HCT116 (cell line): ENCODE data around the gene CDH16. TPM values are rescaled to one million over a fixed set of nuclear protein-coding genes. Genes with fewer than 3 reads are reported as not detected.
"Not testable (repeated sequence)": the region's sequence is repeated elsewhere in the genome, so short reads cannot be mapped to it uniquely, and the experiment has no call there.

Source experiments
- ATAC-seq: fragments of 200-7000 bp; cut with Tn5 transposase; 2 replicates; pipeline ENCODE4 v1.9.1; 2020; ENCODE audit warnings: mild to moderate bottlenecking, moderate library complexity
- BruUV-seq: library from RNA; stranded (reverse); fragments of 400-500 nt; replicated peaks from 2 replicates; lab custom pipeline; 2021; lab: Mats Ljungman, UMichigan
- CTCF ChIA-PET: fragments of 300-600 bp; sonication (Branson Sonifier 250); formaldehyde crosslinking; loops from one replicate; lab custom pipeline; 2021; ENCODE audit warnings: antibody characterized with exemption; lab: Charles Lee
- POLR2A ChIA-PET: fragments of 300-600, 350-600 bp; sonication (Branson Sonifier 250); formaldehyde crosslinking; loops from one replicate; lab custom pipeline; 2021; ENCODE audit warnings: antibody characterized with exemption; lab: Charles Lee
- RAD21 ChIA-PET, 2 experiments: fragments of 300-600 bp; sonication (Branson Sonifier 250); formaldehyde crosslinking; loops; one replicate each; lab custom pipeline; 2023; ENCODE audit warnings: low total read pairs in 2 of 2; ENCODE audit not compliant: uncharacterized antibody in 2 of 2, unreplicated experiment in 2 of 2, low non-redundant PET in 1 of 2; lab: Charles Lee
- DNase-seq: peaks from one replicate; pipeline ENCODE4 v3.0.0-alpha.2; 2010; ENCODE audit warnings: low read depth, low spot score
- H2AFZ ChIP-seq: fragments of 200-600 bp; shearing (Covaris generic), sonication (generic); 2 replicates; pipeline ENCODE4 v1.6.1; 2017; ENCODE audit warnings: low read depth, mixed run types, mixed read lengths, antibody characterized with exemption, low read length; ENCODE audit not compliant: poor library complexity, severe bottlenecking
- H3K27ac ChIP-seq: 2 replicates; pipeline ENCODE4 v1.5.1; 2012; ENCODE audit warnings: low read depth, low read length
- H3K27me3 ChIP-seq: fragments of 200-600 bp; sonication (generic); 2 replicates; pipeline ENCODE4 v1.6.1; 2016; ENCODE audit warnings: mixed run types, low read length, mixed read lengths; ENCODE audit not compliant: insufficient read depth
- H3K36me3 ChIP-seq, 2 experiments: fragments of 200-500 bp in 1 of 2; fragments of 200-600 bp in 1 of 2; sonication (Bioruptor generic) in 1 of 2; sonication (generic) in 1 of 2; 2 replicates each; pipeline versions ENCODE4 v1.5.1 to v1.6.1; 2014 to 2016; ENCODE audit warnings: low read length in 2 of 2, inconsistent platforms in 1 of 2, mixed read lengths in 1 of 2, mixed run types in 1 of 2; ENCODE audit not compliant: insufficient read depth in 2 of 2, control insufficient read depth in 1 of 2
- H3K4me1 ChIP-seq, 2 experiments: fragments of 200-600 bp in 1 of 2; sonication (generic) in 1 of 2; 2 replicates each; pipeline versions ENCODE4 v1.5.1 to v1.6.1; 2012 to 2017; ENCODE audit warnings: low read length in 2 of 2, inconsistent platforms in 1 of 2, mild to moderate bottlenecking in 1 of 2, mixed read lengths in 1 of 2, mixed run types in 1 of 2, moderate library complexity in 1 of 2; ENCODE audit not compliant: insufficient read depth in 2 of 2, control insufficient read depth in 1 of 2
- H3K4me2 ChIP-seq: fragments of 200-600 bp; sonication (generic); 2 replicates; pipeline ENCODE4 v1.6.1; 2017; ENCODE audit warnings: mixed run types, low read length, mixed read lengths
- H3K4me3 ChIP-seq, 2 experiments: fragments of 200-600 bp in 1 of 2; sonication (generic) in 1 of 2; replicated peaks in 1 of 2; 2 replicates each; pipeline ENCODE4 v1.5.1; 2011 to 2016; ENCODE audit warnings: low read length in 2 of 2, control low read depth in 1 of 2, low read depth in 1 of 2, mild to moderate bottlenecking in 1 of 2, mixed read lengths in 1 of 2, mixed run types in 1 of 2
- H3K79me2 ChIP-seq: fragments of 200-600 bp; sonication (generic); 2 replicates; pipeline ENCODE4 v1.6.1; 2017; ENCODE audit warnings: mild to moderate bottlenecking, mixed run types, low read length, moderate library complexity, mixed read lengths; ENCODE audit not compliant: insufficient read depth
- H3K9ac ChIP-seq: fragments of 200-600 bp; sonication (generic); 2 replicates; pipeline ENCODE4 v1.6.1; 2016; ENCODE audit warnings: low read length, mixed read lengths
- H3K9me2 ChIP-seq: fragments of 200-600 bp; sonication (generic), shearing (Covaris generic); 2 replicates; pipeline ENCODE4 v1.6.1; 2017; ENCODE audit warnings: mixed run types, mild to moderate bottlenecking, moderate library complexity; ENCODE audit not compliant: insufficient read depth
- H3K9me3 ChIP-seq, 2 experiments: fragments of 200-500 bp in 1 of 2; fragments of 200-600 bp in 1 of 2; sonication (Bioruptor generic) in 1 of 2; sonication (generic) in 1 of 2; 2 replicates each; pipeline ENCODE4 v1.6.1; 2014 to 2017; ENCODE audit warnings: low read length in 2 of 2, mixed read lengths in 2 of 2, inconsistent platforms in 1 of 2, low read depth in 1 of 2, mild to moderate bottlenecking in 1 of 2, mixed run types in 1 of 2, moderate library complexity in 1 of 2; ENCODE audit not compliant: control insufficient read depth in 1 of 2, insufficient read depth in 1 of 2
- H4K20me1 ChIP-seq: fragments of 200-600 bp; sonication (generic), shearing (Covaris generic); 2 replicates; pipeline ENCODE4 v1.6.1; 2017; ENCODE audit warnings: mixed run types, mild to moderate bottlenecking, moderate library complexity; ENCODE audit not compliant: insufficient read depth
- EGR1 ChIP-seq: IDR thresholded peaks from 2 replicates; pipeline ENCODE4 v1.6.1; 2012; ENCODE audit warnings: low read depth
- POLR2AphosphoS5 ChIP-seq: IDR thresholded peaks from 2 replicates; pipeline ENCODE4 v1.6.1; 2011; ENCODE audit warnings: mild to moderate bottlenecking, low read depth, low read length, moderate library complexity
- RAD21 ChIP-seq: IDR thresholded peaks from 2 replicates; pipeline ENCODE4 v1.6.1; 2012; ENCODE audit warnings: low read depth, mild to moderate bottlenecking
- SIN3A ChIP-seq: IDR thresholded peaks from 2 replicates; pipeline ENCODE4 v1.6.1; 2012; ENCODE audit warnings: low read depth
- SRF ChIP-seq: IDR thresholded peaks from 2 replicates; pipeline ENCODE4 v1.6.1; 2012; ENCODE audit warnings: low read depth
- TCF7L2 ChIP-seq: IDR thresholded peaks from 2 replicates; pipeline ENCODE4 v1.7.0; 2011; ENCODE audit warnings: borderline replicate concordance, inconsistent platforms; ENCODE audit not compliant: insufficient read depth, insufficient read length; ENCODE audit errors: extremely low read depth
- YY1 ChIP-seq: IDR thresholded peaks from 2 replicates; pipeline ENCODE4 v1.6.1; 2011; ENCODE audit warnings: low read length, low read depth, moderate library complexity, mild to moderate bottlenecking; ENCODE audit not compliant: insufficient replicate concordance; ENCODE audit errors: extremely low read depth
- ZFX ChIP-seq: fragments of 450-650 bp; IDR thresholded peaks from 2 replicates; pipeline ENCODE4 v1.6.1; 2017
- ZNF274 ChIP-seq: fragments of 200-500 bp; sonication (Bioruptor generic); IDR thresholded peaks from 2 replicates; pipeline ENCODE4 v1.6.1; 2014; ENCODE audit warnings: mild to moderate bottlenecking, low read depth, low read length, inconsistent platforms
- intact Hi-C: fragments of 100-400 bp; cut with micrococcal nuclease; formaldehyde crosslinking; loops from 2 replicates; pipeline ENCODE4 v1.10.0; 2022
- total RNA-seq: library from RNA; stranded (reverse); gene quantifications from one replicate; pipeline ENCODE4 v1.2.1, GENCODE V29; 2021; ENCODE audit not compliant: unreplicated experiment

Gene CDH16
- total RNA-seq, 1 experiment from 2014 or later: not detected

- ATAC-seq, H2AFZ ChIP-seq, POLR2A ChIA-PET, H3K9me3 ChIP-seq, H3K27ac ChIP-seq, H3K4me2 ChIP-seq, H3K9me2 ChIP-seq, H3K9ac ChIP-seq, RAD21 ChIA-PET, DNase-seq, H3K27me3 ChIP-seq, H4K20me1 ChIP-seq, H3K79me2 ChIP-seq, BruUV-seq, H3K4me3 ChIP-seq, H3K36me3 ChIP-seq: not testable (repeated sequence)
- intact Hi-C loops: loop anchor here (5.0 to 10.0 kb wide), 2 partner anchors 56 to 208 kb away; partner anchors contain the start of gene PHAF1
- CTCF ChIA-PET: interaction anchor here (1.5 to 2.4 kb wide), 2 partner anchors 16 to 19 kb away, joined by 4 to 10 read pairs; partner anchors contain the start of gene PDP2
- H3K4me1 ChIP-seq: peaks cover 7 to 12% of the 10 kb centered on the region in 2 experiments; a peak in 3 of 4 replicates
Observed at GRCh38 chr16:66896682-66897081, 22.0 kb downstream of the CDH16 start.

GRCh38 chr16:66895999-66896398 is 22.7 kb downstream of the CDH16 start:
- ATAC-seq: no peak
- intact Hi-C loops: loop anchor here (1.0 to 10.0 kb wide), 4 partner anchors 32 to 209 kb away; partner anchors contain the start of gene PHAF1
- TF ChIP-seq TCF7L2 (no peak), ZNF274 (no peak), RAD21 (no peak), YY1 (no peak), SIN3A (no peak), EGR1 (no peak), ZFX (no peak), POLR2AphosphoS5 (no peak), SRF (no peak)
- Histone ChIP-seq H2AFZ (no peak overlapping the region), H3K4me2 (no peak overlapping the region), H3K27ac (no peak overlapping the region), H3K9ac (no peak overlapping the region), H3K79me2 (no peaks in the 10 kb centered on the region), H3K9me2 (no peaks in the 10 kb centered on the region), H3K9me3 (no peaks in the 10 kb centered on the region), H3K4me1 (peaks cover 7 to 12% of the 10 kb centered on the region in 2 experiments; a peak in 3 of 4 replicates), H3K27me3 (no peaks in the 10 kb centered on the region), H3K36me3 (no peaks in the 10 kb centered on the region; a peak in 1 of 4 replicates), H4K20me1 (no peaks in the 10 kb centered on the region), H3K4me3 (no peak overlapping the region)
- ChIA-PET CTCF (interaction anchor here (0.6 to 2.4 kb wide), 13 partner anchors 14 to 552 kb away, joined by 3 to 32 read pairs (median 5); partner anchors contain the start of genes CES3, ELMO3 and PDP2), POLR2A (no interaction called here), RAD21 (interaction anchor here (1.0 to 1.3 kb wide), 2 partner anchors 32 to 33 kb away, joined by 5 to 6 read pairs; no protein-coding TSS in a partner anchor)
- DNase-seq: no peak
- no TSS peak for BruUV-seq
